NOMO-1 treated with dmso at 0.1 percent for 144 hours (cell line): ENCODE measurements around the gene SRGN.
"Not testable (repeated sequence)": the region's sequence is repeated elsewhere in the genome, so short reads cannot be mapped to it uniquely, and the experiment has no call there.

Experiments used
- DNase-seq: peaks from one replicate; lab custom pipeline; 2025; ENCODE audit not compliant: unreplicated experiment; lab: John Stamatoyannopoulos, UW

SRGN gene

DNA sequence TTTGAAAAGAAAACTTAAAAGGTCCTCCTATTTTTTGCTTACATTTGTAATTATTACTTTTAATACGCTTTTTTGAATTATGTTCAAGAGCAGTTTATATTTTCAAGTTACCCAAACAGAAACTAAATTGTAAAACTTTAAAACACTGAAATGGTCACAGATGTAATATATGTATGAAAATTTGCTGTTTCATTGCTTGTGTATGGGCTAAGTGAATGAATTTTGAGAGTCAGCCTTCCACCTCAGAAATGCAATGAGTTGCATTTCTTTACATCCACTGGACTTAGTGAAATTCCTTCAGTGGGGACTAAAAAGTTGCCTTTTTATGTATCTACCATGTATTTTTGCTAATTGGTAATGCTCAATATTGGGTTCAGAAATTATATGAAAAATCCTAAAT lies 37.7 kb downstream of the SRGN start:
- no peak for DNase-seq

DNA sequence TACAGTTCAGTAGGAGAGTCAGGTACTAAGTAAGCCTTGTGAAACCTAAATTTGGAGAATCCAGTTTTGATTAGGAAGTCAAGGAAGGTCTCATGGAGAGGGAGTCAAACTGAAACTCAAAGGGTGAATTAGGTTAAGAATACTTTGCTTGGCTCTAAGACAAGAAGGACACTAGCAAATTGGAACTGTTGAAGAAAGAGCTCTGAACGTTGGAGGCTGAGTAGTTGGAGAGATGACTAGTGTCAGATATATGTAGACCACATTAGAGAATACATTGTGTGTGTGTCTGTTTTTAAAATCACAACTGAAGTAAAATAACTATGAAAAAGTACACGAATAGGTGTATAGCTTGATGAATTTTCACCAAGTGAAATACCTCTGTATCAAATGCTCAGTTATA lies 42.3 kb downstream of the SRGN start:
- DNase-seq = no peak

DNA sequence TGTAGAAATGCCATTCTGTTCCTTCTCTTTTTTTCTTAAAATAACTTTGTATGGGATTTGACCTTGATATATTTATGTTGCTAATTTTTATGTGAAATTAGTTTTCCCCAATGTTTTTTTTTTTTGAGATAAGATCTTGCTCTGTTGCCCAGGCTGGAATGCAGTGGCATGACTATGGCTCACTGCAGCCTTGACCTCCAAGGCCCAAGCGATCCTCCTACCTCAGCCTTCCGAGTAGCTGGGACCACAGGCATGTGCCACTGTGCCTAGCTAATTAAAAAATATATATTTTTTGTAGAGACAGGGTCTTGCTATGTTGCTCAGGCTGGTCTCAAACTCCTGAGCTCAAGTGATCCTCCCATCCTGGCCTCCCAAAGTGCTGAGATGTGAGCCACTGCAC lies 52.1 kb downstream of the SRGN start:
- DNase-seq = no peak

DNA sequence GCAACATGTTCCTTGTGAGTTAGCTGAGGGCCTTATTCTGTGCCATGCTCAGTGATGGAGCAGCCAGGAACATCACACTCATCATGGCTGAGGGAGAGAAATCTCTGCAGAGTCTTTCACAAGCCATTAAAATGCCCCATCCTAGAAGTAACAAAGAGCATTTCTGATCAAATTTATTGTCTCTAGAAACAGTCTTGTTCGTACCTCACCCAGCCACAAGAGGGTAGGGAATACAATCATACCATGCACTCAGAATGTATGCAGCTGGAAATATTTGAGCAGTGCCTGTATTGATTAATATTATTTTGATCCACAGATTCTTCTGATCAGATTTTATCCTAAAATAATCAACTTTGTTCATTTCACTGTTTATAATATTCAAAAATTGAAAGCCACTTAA lies 53.4 kb downstream of the SRGN start:
- no peak for DNase-seq

DNA sequence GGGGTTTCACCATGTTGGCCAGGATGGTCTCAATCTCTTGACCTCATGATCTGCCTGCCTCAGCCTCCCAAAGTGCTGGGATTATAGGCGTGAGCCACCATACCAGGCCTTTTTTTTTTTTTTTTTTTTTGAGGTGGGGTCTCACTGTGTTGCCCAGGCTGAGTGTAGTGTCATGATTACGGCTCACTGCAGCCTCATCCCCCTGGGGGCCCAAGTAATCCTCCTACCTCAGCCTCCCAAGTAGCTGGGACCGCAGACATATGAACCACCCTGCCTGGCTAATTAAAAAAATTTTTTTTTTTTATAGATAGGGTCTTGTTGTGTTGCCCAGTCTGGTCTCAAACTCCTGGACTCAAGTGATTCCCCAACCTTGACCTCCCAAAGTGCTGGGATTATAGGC lies 54.2 kb downstream of the SRGN start:
- DNase-seq = not testable (repeated sequence)

- DNase-seq = no peak
These were observed 55.1 kb downstream of the SRGN start for GRCh38 chr10:69142983-69143382.

DNA sequence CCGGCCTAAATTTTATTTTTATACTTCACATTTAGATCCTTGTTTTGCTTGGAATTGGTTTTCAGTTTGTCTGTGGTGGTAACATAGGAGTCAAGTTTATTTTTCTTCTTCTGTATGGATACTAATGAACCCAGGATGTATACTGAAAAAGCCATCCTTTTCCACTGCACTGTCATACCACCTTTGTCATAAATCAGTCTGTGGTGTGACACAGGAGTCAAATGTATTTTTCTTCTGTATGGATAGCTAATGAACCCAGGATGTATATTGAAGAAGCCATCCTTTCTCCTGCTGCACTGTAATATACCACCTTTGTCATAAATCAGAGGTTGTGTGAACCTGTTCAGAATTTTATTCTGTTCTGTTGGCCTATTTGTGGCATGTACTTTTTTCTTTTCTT lies 57.4 kb downstream of the SRGN start:
- DNase-seq = no peak

DNA sequence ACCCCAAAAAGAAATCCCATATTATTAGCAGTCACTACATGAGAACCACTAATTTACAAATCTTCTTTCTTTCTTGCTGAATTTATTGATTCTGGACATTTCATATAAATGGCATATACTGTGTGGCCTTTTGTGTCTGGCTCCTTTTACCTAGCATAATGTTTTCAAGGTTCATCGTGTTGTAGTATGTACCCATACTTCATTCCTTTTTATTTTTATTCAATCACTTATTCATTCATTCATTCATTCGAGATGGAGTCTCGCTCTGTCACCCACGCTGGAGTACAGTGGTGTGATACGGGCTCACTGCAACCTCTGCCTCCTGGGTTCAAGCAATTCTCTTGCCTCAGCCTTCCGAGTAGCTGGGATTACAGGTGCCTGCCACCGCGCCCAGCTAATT lies 58.0 kb downstream of the SRGN start:
- DNase-seq = no peak

- DNase-seq = no peak
These were observed 58.9 kb downstream of the SRGN start for GRCh38 chr10:69146759-69147158.

- DNase-seq = no peak
These were observed 64.1 kb downstream of the SRGN start for GRCh38 chr10:69151984-69152383.

DNA sequence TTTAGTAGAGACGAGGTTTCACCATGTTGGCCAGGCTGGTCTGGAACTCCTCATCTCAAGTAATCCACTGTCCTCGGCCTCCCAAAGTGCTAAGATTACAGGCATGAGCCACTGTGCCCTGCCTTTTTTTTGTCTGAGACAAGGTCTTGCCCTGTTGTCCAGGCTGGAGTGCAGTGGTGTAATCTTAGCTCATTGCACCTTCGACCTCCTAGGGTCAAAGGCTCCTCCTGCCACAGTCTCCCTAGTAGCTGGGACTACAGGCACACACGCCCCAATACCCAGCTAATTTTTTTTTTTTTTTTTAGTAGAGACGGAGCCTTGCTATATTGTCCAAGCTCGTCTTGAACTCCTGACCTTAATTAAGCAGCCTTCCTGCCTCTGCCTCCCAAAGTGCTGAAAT lies 65.3 kb downstream of the SRGN start:
- no peak for DNase-seq
